DOHH2 (cell line): Measurements from ENCODE around the gene PGR.

Experiments used
- H3F3A ChIP-seq: fragments of 200-600 bp; sonication (generic), shearing (Covaris generic); 2 replicates; pipeline ENCODE4 v1.6.0; 2016; ENCODE audit warnings: antibody characterized with exemption, mild to moderate bottlenecking; ENCODE audit not compliant: control insufficient read depth, insufficient read depth
- H3K27ac ChIP-seq: fragments of 200-600 bp; sonication (generic); 2 replicates; pipeline ENCODE4 v1.5.1; 2014; ENCODE audit warnings: low read depth, mild to moderate bottlenecking, low read length, moderate library complexity
- H3K27me3 ChIP-seq: fragments of 200-600 bp; sonication (generic); 2 replicates; pipeline ENCODE4 v1.6.1; 2014; ENCODE audit warnings: mild to moderate bottlenecking, low read length, mixed read lengths; ENCODE audit not compliant: control insufficient read depth
- H3K36me3 ChIP-seq: fragments of 200-600 bp; sonication (generic); 2 replicates; pipeline ENCODE4 v1.6.1; 2014; ENCODE audit warnings: mild to moderate bottlenecking, low read length, moderate library complexity, mixed read lengths; ENCODE audit not compliant: control insufficient read depth
- H3K4me1 ChIP-seq: fragments of 200-600 bp; sonication (generic); 2 replicates; pipeline ENCODE4 v1.6.1; 2014; ENCODE audit warnings: mild to moderate bottlenecking, low read length, mixed read lengths; ENCODE audit not compliant: control insufficient read depth
- H3K4me2 ChIP-seq: fragments of 200-600 bp; sonication (generic); 2 replicates; pipeline ENCODE4 v1.6.0; 2014; ENCODE audit warnings: mild to moderate bottlenecking, low read length, moderate library complexity
- H3K4me3 ChIP-seq: fragments of 200-600 bp; sonication (generic); 2 replicates; pipeline ENCODE4 v1.5.1; 2014; ENCODE audit warnings: mild to moderate bottlenecking, low read length, mixed read lengths
- H3K79me2 ChIP-seq: fragments of 200-600 bp; sonication (generic); 2 replicates; pipeline ENCODE4 v1.6.1; 2014; ENCODE audit warnings: mild to moderate bottlenecking, low read length, mixed read lengths; ENCODE audit not compliant: control insufficient read depth
- H3K9me2 ChIP-seq: fragments of 200-600 bp; sonication (generic); replicated peaks from 2 replicates; pipeline ENCODE4 v1.6.1; 2014; ENCODE audit warnings: mild to moderate bottlenecking, low read length, mixed read lengths; ENCODE audit not compliant: control insufficient read depth
- H3K9me3 ChIP-seq: fragments of 200-600 bp; sonication (generic); 2 replicates; pipeline ENCODE4 v1.6.1; 2014; ENCODE audit warnings: antibody characterized with exemption, low read length, mixed read lengths; ENCODE audit not compliant: control insufficient read depth, insufficient read depth
- H4K20me1 ChIP-seq: fragments of 200-600 bp; sonication (generic); 2 replicates; pipeline ENCODE4 v1.6.0; 2014; ENCODE audit warnings: low read depth, mild to moderate bottlenecking, antibody characterized with exemption, low read length, moderate library complexity; ENCODE audit not compliant: control insufficient read depth, insufficient read depth
- EZH2phosphoT487 ChIP-seq: fragments of 200-600 bp; sonication (generic); IDR thresholded peaks from 2 replicates; pipeline ENCODE4 v1.6.1; 2017; ENCODE audit warnings: borderline replicate concordance, mild to moderate bottlenecking, antibody characterized with exemption, low read length, moderate library complexity, mixed read lengths
- TF ChIP-seq, protein P1 (sequence below): fragments of 200-600 bp; sonication (generic); IDR thresholded peaks from one replicate; pipeline ENCODE4 v1.5.1; 2014; ENCODE audit warnings: antibody characterized with exemption, mild to moderate bottlenecking, low read depth, low read length; ENCODE audit not compliant: poor library complexity, severe bottlenecking

PGR gene

DNA sequence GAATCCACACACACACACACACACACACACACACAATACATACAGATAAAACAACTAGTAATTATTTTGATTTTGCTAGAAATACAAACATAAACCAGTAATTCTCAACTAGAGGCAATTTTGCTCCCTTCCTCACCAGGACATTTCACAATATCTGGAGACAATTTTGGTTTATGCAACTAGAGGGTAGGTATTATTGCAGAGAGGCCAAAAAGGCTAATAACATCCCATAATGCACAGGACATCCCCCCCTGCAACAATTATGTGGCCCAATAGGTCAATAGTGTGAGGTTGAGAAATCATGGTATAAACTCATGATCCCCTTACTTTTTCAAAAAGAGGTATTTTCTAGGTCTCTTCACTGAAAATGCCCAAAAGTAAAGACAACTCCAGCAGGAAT lies 29.0 kb downstream of the PGR start:
- Histone ChIP-seq H3K9me2 (no peaks in the 10 kb centered on the region), H3K27me3 (no peaks in the 10 kb centered on the region), H3K4me3 (no peak overlapping the region), H3K27ac (no peak overlapping the region), H3K4me1 (no peaks in the 10 kb centered on the region), H3K4me2 (no peak overlapping the region), H3K9me3 (no peaks in the 10 kb centered on the region), H3K79me2 (no peaks in the 10 kb centered on the region), H3K36me3 (no peaks in the 10 kb centered on the region), H4K20me1 (no peaks in the 10 kb centered on the region), H3F3A (no peaks in the 10 kb centered on the region)
- TF ChIP-seq, protein P1, sequence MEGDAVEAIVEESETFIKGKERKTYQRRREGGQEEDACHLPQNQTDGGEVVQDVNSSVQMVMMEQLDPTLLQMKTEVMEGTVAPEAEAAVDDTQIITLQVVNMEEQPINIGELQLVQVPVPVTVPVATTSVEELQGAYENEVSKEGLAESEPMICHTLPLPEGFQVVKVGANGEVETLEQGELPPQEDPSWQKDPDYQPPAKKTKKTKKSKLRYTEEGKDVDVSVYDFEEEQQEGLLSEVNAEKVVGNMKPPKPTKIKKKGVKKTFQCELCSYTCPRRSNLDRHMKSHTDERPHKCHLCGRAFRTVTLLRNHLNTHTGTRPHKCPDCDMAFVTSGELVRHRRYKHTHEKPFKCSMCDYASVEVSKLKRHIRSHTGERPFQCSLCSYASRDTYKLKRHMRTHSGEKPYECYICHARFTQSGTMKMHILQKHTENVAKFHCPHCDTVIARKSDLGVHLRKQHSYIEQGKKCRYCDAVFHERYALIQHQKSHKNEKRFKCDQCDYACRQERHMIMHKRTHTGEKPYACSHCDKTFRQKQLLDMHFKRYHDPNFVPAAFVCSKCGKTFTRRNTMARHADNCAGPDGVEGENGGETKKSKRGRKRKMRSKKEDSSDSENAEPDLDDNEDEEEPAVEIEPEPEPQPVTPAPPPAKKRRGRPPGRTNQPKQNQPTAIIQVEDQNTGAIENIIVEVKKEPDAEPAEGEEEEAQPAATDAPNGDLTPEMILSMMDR, result no peak
- no peak for TF ChIP-seq EZH2phosphoT487

DNA sequence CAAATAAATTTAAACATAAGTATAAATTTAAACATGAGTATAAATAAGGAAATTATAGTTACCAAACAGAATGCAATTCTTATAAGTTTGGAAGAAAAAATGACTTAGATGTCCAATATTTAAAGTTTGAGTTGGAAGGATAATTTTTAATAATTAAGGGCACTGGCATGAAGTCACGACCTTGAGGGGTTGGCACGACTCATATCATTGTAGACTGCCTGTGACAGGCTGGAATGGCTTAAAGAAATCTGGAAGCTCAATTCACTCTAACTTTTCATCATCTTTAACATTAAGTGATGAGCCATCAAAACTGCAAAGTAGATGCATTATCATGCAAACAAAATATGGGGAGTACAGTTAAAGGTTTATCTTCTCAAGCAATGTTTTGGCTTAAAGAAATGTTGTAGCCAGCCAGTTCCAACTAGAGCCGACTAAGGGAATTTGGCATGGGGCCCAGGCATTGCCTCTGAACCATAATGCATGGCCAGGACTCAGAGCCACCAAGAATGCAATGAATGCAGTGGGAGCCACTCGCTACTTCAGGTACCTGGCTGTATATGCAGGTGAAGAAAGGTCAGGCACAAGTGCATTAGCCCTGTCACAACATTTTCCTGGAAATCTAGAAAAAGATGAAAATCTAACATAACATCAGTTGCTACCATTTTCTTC lies 33.4 kb downstream of the PGR start:
- Histone ChIP-seq H3K79me2 (no peaks in the 10 kb centered on the region), H3K27me3 (no peaks in the 10 kb centered on the region), H3K27ac (no peak overlapping the region), H3K36me3 (no peaks in the 10 kb centered on the region), H3F3A (no peaks in the 10 kb centered on the region), H3K4me2 (no peak overlapping the region), H3K9me3 (no peaks in the 10 kb centered on the region), H3K4me1 (no peaks in the 10 kb centered on the region), H3K9me2 (no peaks in the 10 kb centered on the region), H3K4me3 (no peak overlapping the region), H4K20me1 (no peaks in the 10 kb centered on the region)
- TF ChIP-seq, protein P1, result no peak
- TF ChIP-seq EZH2phosphoT487, result no peak

DNA sequence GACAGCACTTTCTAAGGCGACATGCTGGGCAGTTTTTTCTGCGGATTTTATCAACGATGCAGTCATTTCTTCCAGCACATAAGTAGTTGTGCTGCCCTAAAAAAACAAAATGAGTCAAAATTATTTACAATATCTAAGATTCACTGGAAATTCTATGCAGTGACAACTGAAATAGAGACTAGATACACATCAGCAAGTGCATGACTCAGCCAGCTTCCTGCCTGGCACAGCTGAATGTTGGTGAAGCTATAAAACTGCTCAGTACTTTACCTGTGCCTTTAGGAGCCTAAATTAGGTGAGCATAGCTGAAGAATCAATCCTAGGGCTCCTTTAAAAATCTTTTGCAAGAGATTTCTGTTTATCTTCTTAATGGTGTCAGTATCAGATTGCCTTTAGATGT lies 37.8 kb downstream of the PGR start:
- no peak overlapping the region for H3K4me3 ChIP-seq
- no peaks in the 10 kb centered on the region for H3K27me3 ChIP-seq
- H3F3A ChIP-seq, result no peaks in the 10 kb centered on the region
- no peaks in the 10 kb centered on the region for H3K36me3 ChIP-seq
- H3K79me2 ChIP-seq, result no peaks in the 10 kb centered on the region
- no peaks in the 10 kb centered on the region for H3K4me1 ChIP-seq
- no peak overlapping the region for H3K4me2 ChIP-seq
- TF ChIP-seq, protein P1, result no peak
- no peak for TF ChIP-seq EZH2phosphoT487
- no peaks in the 10 kb centered on the region for H4K20me1 ChIP-seq
- H3K9me2 ChIP-seq, result no peaks in the 10 kb centered on the region
- H3K9me3 ChIP-seq, result no peaks in the 10 kb centered on the region
- no peak overlapping the region for H3K27ac ChIP-seq
